GM18870 (cell line): ENCODE results near the gene APOM.

ENCODE experiments used
- ATAC-seq: cut with Tn5 transposase; IDR thresholded peaks from one replicate; pipeline ENCODE4 v1.9.1; 2021; ENCODE audit warnings: moderate library complexity; ENCODE audit not compliant: unreplicated experiment

Gene APOM

DNA sequence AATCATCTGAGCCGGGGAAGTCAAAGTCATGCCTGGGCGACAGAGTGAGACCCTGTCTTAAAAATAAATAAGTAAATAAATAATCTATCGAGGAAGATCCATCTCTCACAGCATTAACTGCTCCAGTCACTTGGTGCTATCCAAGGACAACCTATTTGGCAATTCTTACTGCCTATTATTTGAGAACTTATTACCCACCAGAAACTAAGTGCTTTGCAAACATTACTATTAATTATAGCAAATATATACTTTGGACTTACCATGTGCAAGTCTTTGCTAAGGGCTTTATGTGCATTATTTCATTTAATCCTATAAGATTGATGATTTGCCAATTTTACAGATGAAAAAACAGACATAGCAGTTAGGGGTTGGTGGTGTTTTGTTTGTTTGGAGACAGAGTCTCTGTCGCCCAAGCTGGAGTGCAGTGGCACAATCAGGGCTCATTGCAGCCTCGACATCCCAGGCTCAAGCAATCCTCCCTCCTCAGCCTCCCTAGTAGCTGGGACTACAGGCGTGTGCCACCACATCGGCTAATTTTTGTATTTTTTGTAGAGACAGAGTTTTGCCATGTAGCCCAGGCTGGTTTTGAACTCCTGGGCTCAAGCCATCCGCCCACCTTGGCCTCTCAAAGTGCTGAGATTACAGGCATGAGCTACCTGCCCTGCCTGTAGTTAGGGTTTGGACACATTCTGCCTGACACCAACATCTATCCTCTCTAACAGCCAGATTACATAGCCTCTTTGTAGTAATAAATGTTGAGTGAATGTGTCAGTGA lies 933 bp upstream of the APOM start:
- no peak for ATAC-seq

DNA sequence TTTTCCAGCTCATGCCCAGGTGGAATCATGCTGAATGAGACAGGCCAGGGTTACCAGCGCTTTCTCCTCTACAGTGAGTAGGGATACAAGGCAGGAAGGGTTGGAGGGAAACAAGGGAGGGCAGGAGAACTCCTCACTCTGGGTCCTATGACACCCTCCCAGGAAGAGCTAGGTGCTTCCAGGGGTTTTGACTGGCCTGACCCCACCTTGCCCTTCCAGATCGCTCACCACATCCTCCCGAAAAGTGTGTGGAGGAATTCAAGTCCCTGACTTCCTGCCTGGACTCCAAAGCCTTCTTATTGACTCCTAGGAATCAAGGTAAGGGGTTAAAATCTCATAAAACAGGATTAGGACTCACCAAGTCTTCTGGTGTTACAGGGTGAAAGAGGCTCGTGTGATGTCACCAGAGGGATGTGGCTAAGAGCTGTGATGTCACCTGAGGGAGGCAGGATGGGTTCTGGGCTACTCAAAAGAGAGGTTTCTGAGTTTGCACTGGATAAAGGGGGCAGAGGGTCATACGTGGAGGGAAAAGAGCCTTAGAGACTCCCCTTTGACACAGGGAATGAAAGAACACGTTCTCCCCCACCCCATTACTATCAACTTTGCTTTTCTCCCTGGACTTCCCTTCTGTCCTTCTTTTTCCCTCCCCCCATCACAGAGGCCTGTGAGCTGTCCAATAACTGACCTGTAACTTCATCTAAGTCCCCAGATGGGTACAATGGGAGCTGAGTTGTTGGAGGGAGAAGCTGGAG lies 1.9 kb downstream of the APOM start:
- ATAC-seq = no peak

DNA sequence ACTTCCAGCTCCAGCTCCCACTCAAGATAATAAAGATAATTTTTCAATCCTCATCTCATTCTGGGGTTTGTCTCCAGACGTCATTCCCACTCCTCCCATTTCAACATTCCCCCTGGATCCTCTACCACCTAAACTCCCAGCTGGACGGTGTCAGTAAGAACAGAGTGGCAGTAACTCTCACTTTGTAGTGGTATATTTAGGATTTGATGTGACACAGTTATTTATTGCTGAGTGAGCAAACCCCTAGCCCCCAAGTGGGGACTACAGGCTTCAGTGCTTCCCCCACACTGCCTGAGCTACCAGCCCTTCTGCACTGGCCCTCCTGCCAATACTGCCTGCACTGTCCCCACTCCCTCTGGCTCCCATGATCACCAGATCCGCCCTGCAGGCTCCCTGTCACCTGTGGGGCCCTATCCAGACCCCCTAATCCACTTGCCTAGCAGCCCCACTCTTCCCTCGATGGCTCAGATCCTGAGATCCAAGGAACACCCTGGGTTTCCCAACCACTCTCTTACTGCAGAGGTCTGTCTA lies 2.5 kb downstream of the APOM start:
- no peak for ATAC-seq

DNA sequence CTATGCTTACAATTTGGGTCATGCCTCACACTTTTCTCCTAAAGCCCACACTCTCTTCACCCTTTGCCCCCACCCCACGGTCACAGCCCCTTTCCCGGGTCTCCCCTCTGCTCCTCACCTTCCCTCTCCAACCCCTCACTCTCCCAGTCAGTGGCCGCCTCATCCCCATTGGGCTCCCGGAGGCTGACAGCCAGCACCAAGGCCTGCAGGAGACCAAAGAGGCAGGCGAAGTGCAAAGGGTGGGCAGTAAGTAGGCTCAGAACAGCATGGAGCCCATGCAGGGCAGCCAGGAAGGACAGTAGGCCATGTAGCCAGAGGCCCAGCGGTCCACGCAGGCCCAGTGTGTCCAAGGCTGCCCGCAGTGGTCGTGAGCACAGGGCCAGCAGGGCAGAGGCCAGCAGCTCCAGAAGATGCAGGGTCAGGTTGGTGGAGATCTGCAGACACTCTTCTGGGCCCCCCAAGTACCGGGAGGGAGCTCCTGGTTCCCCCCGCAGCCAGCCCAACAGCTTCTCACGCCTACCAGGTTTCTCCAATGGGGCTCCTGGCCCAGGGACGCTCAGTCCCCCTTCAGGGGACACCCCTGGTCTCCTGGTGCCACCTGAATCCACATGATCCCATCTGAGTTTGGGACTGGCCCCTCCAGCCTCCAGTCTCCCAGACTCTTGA lies 3.4 kb downstream of the APOM start:
- ATAC-seq = no peak

DNA sequence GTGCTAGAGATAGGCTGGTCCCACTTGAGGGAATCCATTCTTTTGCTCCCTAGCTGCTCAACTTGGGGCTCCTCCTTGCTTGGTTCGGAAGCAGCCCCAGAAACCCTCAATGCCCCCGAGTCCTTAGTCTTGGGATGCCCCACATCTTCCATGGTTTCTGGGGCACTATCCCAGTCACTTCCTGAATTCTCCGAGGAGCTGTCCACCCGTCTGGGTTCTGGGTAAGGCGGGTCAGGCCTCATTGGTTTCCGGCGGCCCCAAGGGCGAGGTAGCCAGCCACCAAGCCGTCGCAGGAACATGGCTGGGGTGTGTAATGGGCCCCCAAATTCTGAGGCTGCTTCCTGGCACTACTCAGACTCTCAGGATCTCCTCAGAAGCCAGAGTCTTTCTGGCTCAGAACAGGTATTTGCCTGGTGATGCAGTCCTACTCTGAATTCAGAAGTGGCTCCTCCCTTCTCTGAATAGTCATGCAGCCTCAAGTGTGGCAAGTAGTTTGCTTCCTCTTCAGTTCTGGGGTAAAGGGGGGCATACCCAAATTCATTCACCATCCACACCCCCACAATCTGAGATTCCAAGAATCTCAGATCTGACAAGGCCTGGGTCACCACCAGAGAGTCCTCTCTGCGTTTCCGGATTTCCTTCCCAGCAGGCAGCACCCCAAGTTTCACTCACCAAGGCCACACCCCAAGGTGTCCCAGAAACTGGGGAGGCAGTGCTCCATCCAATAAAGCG lies 4.1 kb downstream of the APOM start:
- ATAC-seq = no peak

DNA sequence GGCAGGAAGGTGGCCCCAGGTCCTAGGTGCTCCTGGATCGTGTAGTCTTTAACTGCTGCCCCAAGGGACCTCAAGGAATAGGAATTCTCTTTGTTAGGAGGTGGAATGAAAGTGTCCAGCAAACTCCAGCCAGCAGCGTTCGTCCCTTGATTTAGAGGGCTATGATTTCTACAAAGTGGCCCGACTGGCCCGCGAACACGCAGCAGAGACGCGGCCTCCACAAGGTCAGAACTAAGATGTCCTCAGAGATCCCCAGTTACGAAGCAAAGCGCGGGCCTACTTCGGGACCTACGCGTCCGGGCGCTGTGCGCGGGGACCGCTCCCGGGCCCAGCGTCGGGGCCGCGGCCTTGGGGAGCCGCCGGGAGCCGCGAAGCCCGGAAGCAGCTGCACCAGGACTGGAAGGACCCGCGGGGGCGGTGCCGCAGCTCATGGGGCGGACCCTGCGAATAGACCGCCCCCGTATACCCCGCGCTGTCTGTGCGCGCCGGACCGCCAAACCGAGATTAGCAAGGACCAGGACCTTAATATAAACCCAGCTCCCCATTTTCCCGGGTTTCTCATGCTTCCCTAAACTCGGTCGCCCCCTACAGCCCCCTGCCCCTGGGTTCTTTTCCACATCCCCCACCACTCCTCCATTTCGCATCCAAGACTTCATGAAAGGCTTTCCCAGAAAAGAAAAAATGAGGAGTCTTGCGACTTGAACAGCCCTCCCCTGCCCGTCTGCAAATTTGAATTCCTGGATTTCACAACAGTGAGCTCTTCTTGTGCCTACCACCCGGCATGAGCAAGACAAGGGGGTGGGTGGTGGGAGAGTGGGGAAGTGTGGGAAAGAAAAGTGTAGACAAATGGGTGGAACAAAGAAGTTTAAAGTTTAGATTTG lies 4.9 kb downstream of the APOM start, which contains the start of gene C6orf47:
Gene C6orf47, minus strand, starts transcription at position 398 of the 881 bp plus-strand sequence. CDS start 831 bp downstream, outside the sequence.
- ATAC-seq = no peak

DNA sequence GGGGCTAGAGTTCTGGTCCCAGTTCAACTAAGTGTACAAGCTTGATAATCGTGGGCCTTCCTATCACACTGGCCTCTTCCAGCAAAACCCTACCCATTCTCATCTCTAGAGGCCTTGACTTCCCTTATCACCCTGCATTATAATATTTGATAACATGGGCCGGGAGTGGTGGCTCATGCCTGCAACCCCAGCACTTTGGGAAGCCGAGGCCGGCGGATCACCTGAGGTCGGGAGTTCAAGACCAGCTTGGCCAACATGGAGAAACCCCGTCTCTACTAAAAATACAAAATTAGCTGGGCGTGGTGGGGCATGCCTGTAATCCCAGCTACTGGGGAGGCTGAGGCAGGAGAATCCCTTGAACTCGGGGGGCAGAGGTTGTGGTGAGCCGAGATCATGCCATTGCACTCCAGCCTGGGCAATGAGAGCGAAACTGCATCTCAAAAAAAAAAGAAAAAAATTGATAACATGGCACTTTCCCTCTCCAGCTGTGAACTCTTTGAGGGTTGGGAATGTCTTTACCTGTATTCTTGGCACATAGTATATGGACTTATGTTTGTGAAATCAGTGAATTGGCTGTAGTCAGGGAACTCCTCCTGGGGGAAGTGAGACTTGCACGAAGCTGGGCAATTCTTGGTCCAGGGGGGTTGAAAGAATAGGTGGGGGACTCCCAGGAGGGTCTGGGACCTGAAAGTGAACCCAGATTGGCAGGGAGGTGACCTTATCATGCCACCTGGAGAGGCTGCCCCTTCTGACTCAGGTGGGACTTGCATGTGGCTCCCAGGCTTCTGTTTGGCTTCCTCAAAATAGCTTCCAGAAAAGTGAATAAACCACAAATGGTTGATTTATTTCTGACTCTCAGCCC lies 5.8 kb downstream of the APOM start:
- ATAC-seq = no peak

DNA sequence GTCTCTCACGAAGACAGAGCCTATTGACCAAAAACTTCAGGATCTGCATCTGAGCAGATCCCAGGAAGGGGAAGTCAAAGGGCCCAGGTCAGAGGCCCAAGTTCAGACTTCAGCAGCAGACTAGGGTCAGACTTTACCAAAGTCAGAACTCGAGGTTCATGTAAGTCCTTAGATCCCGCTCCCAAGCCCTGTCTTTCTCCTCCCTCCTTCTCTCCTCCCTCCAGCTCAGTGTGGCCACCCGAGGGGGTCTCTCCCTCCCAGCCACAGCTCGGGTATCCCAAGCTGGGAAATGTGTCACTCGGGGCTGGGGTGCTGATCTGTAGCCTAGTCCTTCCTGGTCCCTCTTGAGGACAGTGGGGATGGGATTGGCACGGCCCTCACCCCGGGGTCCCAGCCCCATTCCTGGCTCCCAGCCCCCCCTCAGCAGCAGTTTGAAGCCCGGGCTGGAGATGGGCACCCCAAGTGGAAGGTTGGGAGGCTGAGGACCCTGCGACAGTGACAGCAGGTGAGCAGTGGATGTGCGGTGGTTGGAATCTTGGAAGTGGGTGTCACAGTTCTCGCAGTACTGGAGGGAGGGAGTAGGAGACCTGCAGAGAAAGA lies 6.5 kb downstream of the APOM start:
- no peak for ATAC-seq

DNA sequence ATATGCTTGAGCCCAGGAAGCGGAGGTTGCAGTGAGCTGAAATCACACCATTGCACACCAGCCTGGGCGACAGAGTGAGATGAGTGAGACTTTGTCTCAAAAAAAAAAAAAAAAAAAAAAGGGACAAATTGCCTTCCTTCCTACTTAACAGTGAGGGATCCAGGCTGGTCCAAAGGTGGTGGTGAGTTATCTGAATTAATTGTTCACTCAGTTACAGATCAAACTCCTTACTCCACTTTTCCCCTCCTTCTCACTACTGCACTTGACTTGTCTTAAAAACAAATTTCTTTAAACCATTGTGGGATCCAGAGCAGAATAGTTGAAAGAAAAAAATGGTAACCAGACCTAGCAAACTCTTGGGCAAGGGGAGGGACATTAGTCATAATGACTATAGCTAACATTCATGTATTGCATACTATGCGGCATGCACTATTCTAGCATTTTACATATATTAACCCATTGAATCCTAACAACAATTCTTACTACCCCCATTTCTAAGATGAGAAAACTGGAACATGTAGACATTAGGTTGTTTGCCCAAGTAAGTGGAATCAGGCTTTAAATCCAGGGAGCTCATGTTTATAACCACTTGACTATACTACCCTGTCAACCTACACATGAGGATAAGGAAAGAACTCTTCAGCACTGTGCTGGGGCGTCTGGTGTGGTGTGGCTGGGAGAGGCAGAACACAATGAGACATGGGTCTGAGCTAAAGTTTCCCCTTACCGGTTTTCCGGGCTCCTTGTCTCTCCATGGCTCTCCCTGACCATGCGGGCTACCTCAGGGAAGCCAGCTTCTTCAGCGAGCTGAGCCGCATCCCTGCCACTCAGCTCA lies 7.6 kb downstream of the APOM start:
- no peak for ATAC-seq

DNA sequence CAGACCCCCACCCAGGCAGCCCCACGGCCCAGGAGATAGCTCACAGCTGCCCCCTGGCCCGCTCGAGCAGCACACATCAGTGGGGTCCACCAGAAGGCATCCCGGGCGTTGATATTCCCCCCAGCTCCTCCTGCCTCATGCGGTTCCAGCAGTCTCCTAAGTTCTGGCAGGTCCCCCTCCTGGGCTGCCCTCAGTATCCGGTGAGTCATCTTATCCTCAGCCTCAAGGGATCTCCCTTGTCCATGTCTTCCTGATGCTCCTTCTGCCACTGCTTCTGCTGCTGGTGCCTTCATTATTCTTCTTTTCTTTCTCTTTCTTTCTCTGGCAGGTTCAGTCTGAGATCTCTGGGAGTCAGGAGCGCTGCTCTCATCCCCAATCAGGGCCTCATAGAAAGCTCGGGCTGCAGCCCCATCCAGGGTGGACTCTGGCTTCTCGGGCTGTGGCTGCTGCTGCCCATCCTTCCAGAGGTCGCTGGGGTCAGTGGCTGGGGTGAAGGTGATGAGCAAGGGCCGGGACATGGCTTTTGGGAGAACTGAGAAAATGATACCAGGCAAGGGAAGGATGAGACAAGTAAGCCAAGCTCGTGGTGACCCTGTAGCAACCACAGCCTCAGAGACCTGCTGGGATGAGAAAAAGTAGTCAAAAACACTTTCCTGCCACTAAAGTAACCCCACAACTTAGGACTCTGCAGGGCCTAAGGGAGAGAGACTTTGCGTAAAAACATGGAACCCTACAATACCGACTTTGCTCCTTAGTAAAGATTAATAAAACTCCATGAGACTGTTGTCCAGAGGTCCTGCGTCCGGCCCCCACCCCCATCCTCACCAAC lies 8.5 kb downstream of the APOM start:
- ATAC-seq = no peak

DNA sequence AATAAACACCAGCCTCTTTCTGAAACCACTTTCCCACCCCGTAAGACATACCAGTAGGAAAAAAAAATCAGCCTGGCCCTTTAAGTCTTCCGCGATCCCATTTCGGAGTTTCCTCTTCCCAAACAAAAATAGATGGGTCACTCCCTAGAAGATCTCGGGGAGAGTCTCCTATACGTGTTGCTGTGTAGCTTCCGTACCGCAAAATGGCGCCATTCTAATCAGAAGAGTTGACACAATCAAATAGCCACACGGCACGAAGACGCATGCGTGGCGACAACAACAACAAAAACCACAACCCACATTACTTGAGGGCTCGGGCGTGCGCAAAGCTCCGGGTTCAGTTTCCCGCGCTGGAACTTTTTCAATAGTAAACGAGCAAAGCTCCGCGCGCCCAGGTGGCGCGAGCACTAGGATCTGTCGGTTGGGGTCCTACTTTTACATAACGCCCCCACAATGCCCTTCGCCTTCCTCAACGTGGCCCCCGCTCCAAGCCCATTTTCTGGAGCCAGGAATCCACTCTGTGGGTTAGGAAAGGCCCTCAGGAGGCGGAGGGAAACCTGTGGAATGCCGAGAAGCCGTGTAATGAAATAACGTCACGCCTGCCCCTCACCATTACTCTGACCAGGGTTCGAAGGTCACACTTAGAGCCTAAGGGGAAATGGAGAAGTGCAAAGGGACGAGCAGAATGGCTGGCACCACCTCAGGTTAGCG lies 9.3 kb downstream of the APOM start, which contains the start of gene GPANK1:
Gene GPANK1, minus strand, starts transcription at position 208 of the 711 bp plus-strand sequence. CDS start 519 bp downstream, outside the sequence.
- peak; percentile 44 for ATAC-seq

DNA sequence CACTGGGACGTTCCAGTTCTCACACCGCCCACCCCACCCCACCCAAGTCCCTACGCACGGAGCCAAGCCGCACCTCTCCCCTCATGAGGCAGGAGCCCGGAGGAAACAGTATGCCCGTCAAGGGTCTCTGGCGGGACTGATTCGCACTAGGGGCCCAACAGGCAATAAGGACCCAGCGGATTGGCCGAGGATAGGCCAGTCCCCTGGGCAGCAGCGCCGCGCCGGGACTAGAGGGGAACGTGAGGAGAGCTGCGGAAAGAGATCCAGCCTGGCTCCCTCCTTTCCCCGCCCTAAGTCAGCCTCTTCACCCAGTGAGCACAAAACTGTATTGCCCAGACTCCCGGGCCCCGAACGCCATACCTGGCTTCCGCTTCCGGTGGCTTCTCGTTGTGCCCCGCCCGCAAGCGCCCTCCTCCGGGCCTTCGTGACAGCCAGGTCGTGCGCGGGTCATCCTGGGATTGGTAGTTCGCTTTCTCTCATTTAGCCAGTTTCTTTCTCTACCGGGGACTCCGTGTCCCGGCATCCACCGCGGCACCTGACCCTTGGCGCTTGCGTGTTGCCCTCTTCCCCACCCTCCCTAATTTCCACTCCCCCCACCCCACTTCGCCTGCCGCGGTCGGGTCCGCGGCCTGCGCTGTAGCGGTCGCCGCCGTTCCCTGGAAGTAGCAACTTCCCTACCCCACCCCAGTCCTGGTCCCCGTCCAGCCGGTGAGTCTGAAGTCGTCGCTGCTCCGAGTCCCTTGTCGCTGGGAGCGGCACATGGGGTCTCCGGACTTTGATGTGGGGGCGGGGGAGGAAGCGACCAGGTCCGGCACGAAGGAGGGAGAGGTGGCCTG lies 10.0 kb downstream of the APOM start, which contains the start of gene CSNK2B:
Gene CSNK2B, plus strand, starts transcription at position 580 of the 836 bp plus-strand sequence. CDS start 752 bp downstream, outside the sequence.
- peak; percentile 81 for ATAC-seq

DNA sequence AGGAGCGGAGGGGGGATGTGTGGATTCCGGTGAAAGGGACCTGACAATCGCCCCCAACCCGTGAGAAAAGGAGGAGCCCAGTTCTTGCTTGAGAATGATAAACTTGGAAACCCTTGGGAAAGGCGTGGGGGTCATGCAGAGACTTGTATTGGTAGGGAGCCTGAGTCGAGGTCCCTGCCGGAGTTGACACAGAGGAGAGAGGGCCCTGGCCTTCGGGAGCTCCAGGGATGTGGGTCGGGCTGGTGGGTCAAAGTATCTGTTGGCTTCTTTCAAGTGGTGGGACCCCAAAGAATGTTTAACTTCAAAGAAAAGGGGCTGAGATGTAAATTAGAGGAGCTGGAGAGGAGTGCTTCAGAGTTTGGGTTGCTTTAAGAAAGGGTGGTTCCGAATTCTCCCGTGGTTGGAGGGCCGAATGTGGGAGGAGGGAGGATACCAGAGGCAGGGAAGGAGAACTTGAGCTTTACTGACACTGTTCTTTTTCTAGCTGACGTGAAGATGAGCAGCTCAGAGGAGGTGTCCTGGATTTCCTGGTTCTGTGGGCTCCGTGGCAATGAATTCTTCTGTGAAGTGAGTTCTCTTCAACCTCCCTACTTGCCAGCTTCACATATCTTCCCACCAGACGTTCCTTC lies 10.8 kb downstream of the APOM start:
- no peak for ATAC-seq

DNA sequence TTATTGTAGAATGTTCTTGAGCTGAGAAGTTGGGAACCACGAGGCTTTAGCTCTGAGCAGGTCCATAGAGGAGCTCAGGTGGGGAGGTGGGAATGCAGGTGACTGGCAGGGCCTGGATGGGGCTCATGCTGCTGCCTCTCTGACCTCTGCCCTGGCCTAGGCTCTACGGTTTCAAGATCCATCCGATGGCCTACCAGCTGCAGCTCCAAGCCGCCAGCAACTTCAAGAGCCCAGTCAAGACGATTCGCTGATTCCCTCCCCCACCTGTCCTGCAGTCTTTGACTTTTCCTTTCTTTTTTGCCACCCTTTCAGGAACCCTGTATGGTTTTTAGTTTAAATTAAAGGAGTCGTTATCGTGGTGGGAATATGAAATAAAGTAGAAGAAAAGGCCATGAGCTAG lies 14.0 kb downstream of the APOM start, which contains the start of gene LY6G5B:
Gene LY6G5B, plus strand, starts transcription at position 301 of the 400 bp plus-strand sequence. CDS start 975 bp downstream, outside the sequence.
- no peak for ATAC-seq
